Trophoblast cell (in vitro differentiated cells and primary cell): ENCODE measurements around the gene ETV5.

ENCODE experiments used
- DNase-seq, 2 donors: peaks; one replicate each; pipeline ENCODE4 v3.0.0-alpha.2; 2016
- H2AFZ ChIP-seq: 2 replicates; pipeline ENCODE4 v1.6.1; 2013; ENCODE audit warnings: low read length, moderate library complexity, mild to moderate bottlenecking; ENCODE audit not compliant: insufficient read depth, poor library complexity
- H2AK5ac ChIP-seq: 2 replicates; pipeline ENCODE4 v1.6.1; 2013; ENCODE audit warnings: mild to moderate bottlenecking, low read length
- H2BK120ac ChIP-seq: 2 replicates; pipeline ENCODE4 v1.6.1; 2013; ENCODE audit warnings: low read length, mild to moderate bottlenecking, moderate library complexity; ENCODE audit not compliant: insufficient read depth, poor library complexity
- H2BK12ac ChIP-seq: 2 replicates; pipeline ENCODE4 v1.6.1; 2013; ENCODE audit warnings: mild to moderate bottlenecking, low read length, moderate library complexity
- H2BK5ac ChIP-seq: 2 replicates; pipeline ENCODE4 v1.6.1; 2013; ENCODE audit warnings: low read length, low read depth, moderate library complexity, mild to moderate bottlenecking; ENCODE audit not compliant: poor library complexity
- H3K14ac ChIP-seq: 2 replicates; pipeline ENCODE4 v1.6.1; 2013; ENCODE audit warnings: mild to moderate bottlenecking, low read length
- H3K18ac ChIP-seq: 2 replicates; pipeline ENCODE4 v1.6.1; 2013; ENCODE audit warnings: mild to moderate bottlenecking, low read length
- H3K23ac ChIP-seq: 2 replicates; pipeline ENCODE4 v1.6.1; 2013; ENCODE audit warnings: low read length
- H3K27ac ChIP-seq: 2 replicates; pipeline ENCODE4 v1.5.1; 2013; ENCODE audit warnings: low read depth, mild to moderate bottlenecking, inconsistent platforms, low read length, moderate library complexity
- H3K27me3 ChIP-seq: 2 replicates; pipeline ENCODE4 v1.6.1; 2013; ENCODE audit warnings: inconsistent platforms, mild to moderate bottlenecking, low read length, moderate library complexity; ENCODE audit not compliant: insufficient read depth
- H3K36me3 ChIP-seq, 2 experiments: 1 replicate in 1 of 2; 2 replicates in 1 of 2; pipeline ENCODE4 v1.6.1; 2013; ENCODE audit warnings: low read length in 2 of 2, mild to moderate bottlenecking in 2 of 2, moderate library complexity in 1 of 2; ENCODE audit not compliant: insufficient read depth in 2 of 2, control insufficient read depth in 1 of 2
- H3K4ac ChIP-seq: 2 replicates; pipeline ENCODE4 v1.6.1; 2013; ENCODE audit warnings: low read depth, mild to moderate bottlenecking, low read length, moderate library complexity
- H3K4me1 ChIP-seq, 2 experiments: 1 replicate in 1 of 2; 2 replicates in 1 of 2; pipeline ENCODE4 v1.6.1; 2013; ENCODE audit warnings: low read length in 2 of 2, mild to moderate bottlenecking in 2 of 2, moderate library complexity in 1 of 2; ENCODE audit not compliant: insufficient read depth in 2 of 2, control insufficient read depth in 1 of 2
- H3K4me2 ChIP-seq: 2 replicates; pipeline ENCODE4 v1.6.1; 2013; ENCODE audit warnings: inconsistent platforms, mild to moderate bottlenecking, low read length, moderate library complexity
- H3K4me3 ChIP-seq: 2 replicates; pipeline ENCODE4 v1.5.1; 2013; ENCODE audit warnings: mild to moderate bottlenecking, low read depth, low read length, inconsistent platforms
- H3K79me1 ChIP-seq: one replicate; pipeline ENCODE4 v1.6.1; 2013; ENCODE audit warnings: low read length
- H3K79me2 ChIP-seq: 2 replicates; pipeline ENCODE4 v1.6.1; 2013; ENCODE audit warnings: low read length, mild to moderate bottlenecking; ENCODE audit not compliant: control insufficient read depth, insufficient read depth, poor library complexity
- H3K9ac ChIP-seq: 2 replicates; pipeline ENCODE4 v1.6.1; 2013; ENCODE audit warnings: mild to moderate bottlenecking, low read length
- H3K9me3 ChIP-seq: 2 replicates; pipeline ENCODE4 v1.6.1; 2013; ENCODE audit warnings: low read depth, mild to moderate bottlenecking, control low read depth, inconsistent platforms, low read length; ENCODE audit not compliant: insufficient read depth
- H4K12ac ChIP-seq: 2 replicates; pipeline ENCODE4 v1.6.1; 2013; ENCODE audit warnings: low read depth, mild to moderate bottlenecking, low read length, moderate library complexity
- H4K8ac ChIP-seq: 2 replicates; pipeline ENCODE4 v1.6.1; 2013; ENCODE audit warnings: low read depth, mild to moderate bottlenecking, low read length, moderate library complexity
- H4K91ac ChIP-seq: one replicate; pipeline ENCODE4 v1.6.1; 2013; ENCODE audit warnings: low read depth, mild to moderate bottlenecking, low read length, moderate library complexity
- WGBS: extraction: QIAGEN DNeasy Blood & Tissue Kit; methylation state at CpG from one replicate; pipeline ENCODE4 v1.1.7; 2013; ENCODE audit warnings: missing lambda C conversion rate; ENCODE audit not compliant: insufficient read length, insufficient coverage; ENCODE audit errors: extremely low coverage; 5-methylcytosine and 5-hydroxymethylcytosine counted together

ETV5 gene

GRCh38 chr3:186001842-186002241 is 107.0 kb downstream of the ETV5 start:
- Histone ChIP-seq H2BK12ac (no peak overlapping the region), H4K12ac (no peak overlapping the region)

GRCh38 chr3:185999221-185999620 is 109.7 kb downstream of the ETV5 start:
- Histone ChIP-seq H3K27ac (no peak overlapping the region), H3K18ac (no peak overlapping the region), H3K79me2 (no peaks in the 10 kb centered on the region), H2BK5ac (no peak overlapping the region), H3K9ac (no peak overlapping the region), H4K91ac (no peak overlapping the region), H2BK12ac (no peak overlapping the region), H3K4ac (no peak overlapping the region), H3K14ac (no peak overlapping the region), H4K12ac (no peak overlapping the region), H2BK120ac (no peak overlapping the region), H2AFZ (no peak overlapping the region), H3K23ac (no peak overlapping the region), H4K8ac (no peak overlapping the region), H2AK5ac (no peak overlapping the region), H3K4me1 (no peaks in the 10 kb centered on the region), H3K4me2 (no peak overlapping the region), H3K27me3 (no peaks in the 10 kb centered on the region), H3K79me1 (no peaks in the 10 kb centered on the region), H3K36me3 (no peaks in the 10 kb centered on the region), H3K9me3 (no peaks in the 10 kb centered on the region), H3K4me3 (no peak overlapping the region)
- DNase-seq: no peak
- WGBS: 100% methylated on average over 1 of the region's 14 CpGs

More at GRCh38 chr3:186001842-186002241, 107.0 kb downstream of the ETV5 start:
- Histone ChIP-seq H3K4me1 (no peaks in the 10 kb centered on the region), H3K23ac (no peak overlapping the region), H2BK5ac (no peak overlapping the region), H3K14ac (no peak overlapping the region), H2BK120ac (no peak overlapping the region), H3K4ac (no peak overlapping the region), H3K27ac (no peak overlapping the region), H2AFZ (no peak overlapping the region), H3K4me2 (no peak overlapping the region), H4K8ac (no peak overlapping the region), H3K9ac (no peak overlapping the region), H3K9me3 (no peaks in the 10 kb centered on the region), H3K36me3 (no peaks in the 10 kb centered on the region), H4K91ac (no peak overlapping the region), H3K4me3 (no peak overlapping the region), H2AK5ac (no peak overlapping the region), H3K79me2 (no peaks in the 10 kb centered on the region), H3K27me3 (no peaks in the 10 kb centered on the region), H3K79me1 (no peaks in the 10 kb centered on the region), H3K18ac (no peak overlapping the region)
- DNase-seq: no peak
- no CpG with 5 or more reads among the region's 2 CpGs for WGBS

- H3K18ac ChIP-seq: no peak overlapping the region
These were observed 110.8 kb downstream of the ETV5 start for GRCh38 chr3:185998136-185998535.

GRCh38 chr3:185997130-185997529 is 111.8 kb downstream of the ETV5 start:
- Histone ChIP-seq H3K36me3 (no peaks in the 10 kb centered on the region), H3K27me3 (no peaks in the 10 kb centered on the region), H3K23ac (no peak overlapping the region), H2AFZ (no peak overlapping the region), H3K4me1 (no peaks in the 10 kb centered on the region), H3K79me1 (no peaks in the 10 kb centered on the region), H3K4ac (no peak overlapping the region), H2BK12ac (no peak overlapping the region), H3K9me3 (no peaks in the 10 kb centered on the region), H3K18ac (no peak overlapping the region), H3K4me3 (no peak overlapping the region), H4K91ac (no peak overlapping the region), H4K8ac (no peak overlapping the region), H3K9ac (no peak overlapping the region), H2AK5ac (no peak overlapping the region), H2BK5ac (no peak overlapping the region), H2BK120ac (no peak overlapping the region), H4K12ac (no peak overlapping the region), H3K14ac (no peak overlapping the region), H3K27ac (no peak overlapping the region), H3K4me2 (no peak overlapping the region), H3K79me2 (no peaks in the 10 kb centered on the region)
- WGBS: no CpG with 5 or more reads among the region's 3 CpGs
- DNase-seq: no peak

More at GRCh38 chr3:185998136-185998535, 110.8 kb downstream of the ETV5 start:
- H4K12ac ChIP-seq: no peak overlapping the region
- no peak overlapping the region for H3K4ac ChIP-seq
- DNase-seq: no peak
- WGBS: no CpG with 5 or more reads among the region's 2 CpGs
- no peak overlapping the region for H2BK5ac ChIP-seq
- H3K4me2 ChIP-seq: no peak overlapping the region
- no peak overlapping the region for H3K9ac ChIP-seq
- no peak overlapping the region for H3K27ac ChIP-seq
- H3K79me2 ChIP-seq: no peaks in the 10 kb centered on the region
- no peak overlapping the region for H2AFZ ChIP-seq
- H2AK5ac ChIP-seq: no peak overlapping the region
- no peak overlapping the region for H3K14ac ChIP-seq
- H2BK120ac ChIP-seq: no peak overlapping the region
- H3K4me3 ChIP-seq: no peak overlapping the region
- no peak overlapping the region for H3K23ac ChIP-seq
- no peak overlapping the region for H2BK12ac ChIP-seq
- H4K8ac ChIP-seq: no peak overlapping the region
- no peaks in the 10 kb centered on the region for H3K9me3 ChIP-seq
- H3K4me1 ChIP-seq: no peaks in the 10 kb centered on the region
- H3K27me3 ChIP-seq: no peaks in the 10 kb centered on the region
- no peaks in the 10 kb centered on the region for H3K79me1 ChIP-seq
- no peaks in the 10 kb centered on the region for H3K36me3 ChIP-seq
- H4K91ac ChIP-seq: no peak overlapping the region
